ENCODE measurements around the gene ITPR2. TPM values are rescaled to one million over a fixed set of nuclear protein-coding genes. Genes with fewer than 3 reads are reported as not detected.
"Not testable (repeated sequence)": the region's sequence is repeated elsewhere in the genome, so short reads cannot be mapped to it uniquely, and the experiment has no call there.

ITPR2 gene
- polyA plus RNA-seq, 1 experiment, result 3.5 TPM

GRCh38 chr12:26608273-26608672 is 224.7 kb downstream of the ITPR2 start:
- POLR2A ChIA-PET, result no interaction called here
- TF ChIP-seq CTCF (IDR thresholded peaks at IDR 0.05; ENCODE audit: insufficient read depth, low read depth, low read length), result no peak
- no peak for DNase-seq (ENCODE audit: low read depth)
- Histone ChIP-seq H3K27me3 (ENCODE audit: control insufficient read depth, insufficient read depth, low read length) (no peaks in the 10 kb centered on the region), H3K4me3 (ENCODE audit: low read depth, low read length) (no peak overlapping the region), H3K36me3 (ENCODE audit: control insufficient read depth, insufficient read depth, low read length) (no peaks in the 10 kb centered on the region)
- CTCF ChIA-PET, result no interaction called here

GRCh38 chr12:26606911-26607310 is 226.1 kb downstream of the ITPR2 start:
- ChIA-PET CTCF (interaction anchor here (0.6 to 0.7 kb wide), 2 partner anchors 9 to 481 kb away, joined by 3 read pairs; no protein-coding TSS in a partner anchor), POLR2A (no interaction called here)
- no peak for DNase-seq (ENCODE audit: low read depth)
- Histone ChIP-seq H3K36me3 (ENCODE audit: control insufficient read depth, insufficient read depth, low read length) (no peaks in the 10 kb centered on the region), H3K4me3 (ENCODE audit: low read depth, low read length) (no peak overlapping the region), H3K27me3 (ENCODE audit: control insufficient read depth, insufficient read depth, low read length) (no peaks in the 10 kb centered on the region)
- no peak for TF ChIP-seq CTCF (IDR thresholded peaks at IDR 0.05; ENCODE audit: insufficient read depth, low read depth, low read length)

GRCh38 chr12:26604813-26605212 is 228.2 kb downstream of the ITPR2 start:
- H3K36me3 ChIP-seq (ENCODE audit: control insufficient read depth, insufficient read depth, low read length); H3K27me3 ChIP-seq (ENCODE audit: control insufficient read depth, insufficient read depth, low read length); POLR2A ChIA-PET; H3K4me3 ChIP-seq (ENCODE audit: low read depth, low read length); DNase-seq (ENCODE audit: low read depth): not testable (repeated sequence)
- CTCF ChIA-PET, result interaction anchor here (3.9 kb wide), 1 partner anchor 9 kb away, joined by 18 read pairs; no protein-coding TSS in a partner anchor

GRCh38 chr12:26599096-26599695 is 233.8 kb downstream of the ITPR2 start:
- Histone ChIP-seq H3K4me3 (ENCODE audit: low read depth, low read length) (no peak overlapping the region), H3K36me3 (ENCODE audit: control insufficient read depth, insufficient read depth, low read length) (no peaks in the 10 kb centered on the region), H3K27me3 (ENCODE audit: control insufficient read depth, insufficient read depth, low read length) (no peaks in the 10 kb centered on the region)
- peak; percentile 25 for DNase-seq (ENCODE audit: low read depth)
- CTCF ChIA-PET, result interaction anchor here (0.6 kb wide), 1 partner anchor 477 kb away, joined by 4 read pairs; no protein-coding TSS in a partner anchor
- TF ChIP-seq CTCF (IDR thresholded peaks at IDR 0.05; ENCODE audit: insufficient read depth, low read depth, low read length), result no peak
- POLR2A ChIA-PET, result interaction anchor here (0.6 kb wide), 1 partner anchor 208 kb away, joined by 3 read pairs; no protein-coding TSS in a partner anchor

GRCh38 chr12:26595806-26596205 is 237.2 kb downstream of the ITPR2 start:
- Histone ChIP-seq H3K4me3 (ENCODE audit: low read depth, low read length) (no peak overlapping the region), H3K36me3 (ENCODE audit: control insufficient read depth, insufficient read depth, low read length) (no peaks in the 10 kb centered on the region), H3K27me3 (ENCODE audit: control insufficient read depth, insufficient read depth, low read length) (no peaks in the 10 kb centered on the region)
- no peak for TF ChIP-seq CTCF (IDR thresholded peaks at IDR 0.05; ENCODE audit: insufficient read depth, low read depth, low read length)
- no peak for DNase-seq (ENCODE audit: low read depth)
- POLR2A ChIA-PET, result no interaction called here
- CTCF ChIA-PET, result no interaction called here

- H3K4me3 ChIP-seq (ENCODE audit: low read depth, low read length), result no peak overlapping the region
- ChIA-PET CTCF (no interaction called here), POLR2A (no interaction called here)
- no peak for DNase-seq (ENCODE audit: low read depth)
- H3K27me3 ChIP-seq (ENCODE audit: control insufficient read depth, insufficient read depth, low read length), result no peaks in the 10 kb centered on the region
- no peaks in the 10 kb centered on the region for H3K36me3 ChIP-seq (ENCODE audit: control insufficient read depth, insufficient read depth, low read length)
- TF ChIP-seq CTCF (IDR thresholded peaks at IDR 0.05; ENCODE audit: insufficient read depth, low read depth, low read length), result no peak
Measured at GRCh38 chr12:26580619-26581018, 252.4 kb downstream of the ITPR2 start.

Measured in BJ (cell line).